DND-41 (cell line): ENCODE results near the gene KRT6B.

Experiments used
- ATAC-seq: fragments of 200-7000 bp; cut with Tn5 transposase; 3 replicates; pipeline ENCODE4 v1.9.1; 2021; ENCODE audit warnings: low read depth; ENCODE audit not compliant: insufficient read depth
- DNase-seq: peaks from one replicate; pipeline ENCODE4 v3.0.0-alpha.2; 2020
- H2AFZ ChIP-seq: 2 replicates; pipeline ENCODE4 v1.6.0; 2012; ENCODE audit warnings: low read depth, low read length
- H3K27ac ChIP-seq: 2 replicates; pipeline ENCODE4 v1.5.1; 2012; ENCODE audit warnings: low read length, inconsistent platforms
- H3K27me3 ChIP-seq: fragments of 200-600 bp; sonication (generic); 2 replicates; pipeline ENCODE4 v1.6.0; 2012; ENCODE audit warnings: low read length, mild to moderate bottlenecking, inconsistent platforms; ENCODE audit not compliant: insufficient read depth, poor library complexity
- H3K36me3 ChIP-seq: 2 replicates; pipeline ENCODE4 v1.5.1; 2012; ENCODE audit warnings: low read length, inconsistent platforms; ENCODE audit not compliant: insufficient read depth
- H3K4me1 ChIP-seq: 2 replicates; pipeline ENCODE4 v1.5.1; 2012; ENCODE audit warnings: mild to moderate bottlenecking, low read length; ENCODE audit not compliant: insufficient read depth
- H3K4me2 ChIP-seq: 2 replicates; pipeline ENCODE4 v1.6.0; 2012; ENCODE audit warnings: mild to moderate bottlenecking, moderate library complexity, low read length, inconsistent platforms; ENCODE audit not compliant: insufficient read depth
- H3K4me3 ChIP-seq, 2 experiments: fragments of 200-600 bp in 1 of 2; shearing (Covaris generic) in 1 of 2; 2 replicates each; pipeline ENCODE4 v1.5.1; 2012 to 2016; ENCODE audit warnings: inconsistent platforms in 2 of 2, low read length in 2 of 2, mild to moderate bottlenecking in 2 of 2, low read depth in 1 of 2, moderate library complexity in 1 of 2
- H3K79me2 ChIP-seq: 2 replicates; pipeline ENCODE4 v1.6.0; 2012; ENCODE audit warnings: low read length, inconsistent platforms; ENCODE audit not compliant: insufficient read depth
- H3K9ac ChIP-seq: 2 replicates; pipeline ENCODE4 v1.6.0; 2012; ENCODE audit warnings: low read depth, mild to moderate bottlenecking, inconsistent platforms, low read length, moderate library complexity
- H3K9me3 ChIP-seq: 2 replicates; pipeline ENCODE4 v1.5.1; 2012; ENCODE audit warnings: low read length, moderate library complexity, mild to moderate bottlenecking, inconsistent platforms; ENCODE audit not compliant: insufficient read depth, severe bottlenecking
- H4K20me1 ChIP-seq: 2 replicates; pipeline ENCODE4 v1.6.0; 2012; ENCODE audit warnings: low read length; ENCODE audit not compliant: insufficient read depth
- CTCF ChIP-seq: IDR thresholded peaks from 2 replicates; pipeline ENCODE4 v1.5.1; 2012; ENCODE audit warnings: borderline replicate concordance, low read length, moderate library complexity, mild to moderate bottlenecking; ENCODE audit not compliant: poor library complexity, severe bottlenecking; ENCODE audit errors: extremely low read depth
- EZH2 ChIP-seq: IDR thresholded peaks from 3 replicates; pipeline ENCODE4 v1.6.1; 2012; ENCODE audit warnings: borderline replicate concordance, low read depth, mild to moderate bottlenecking, moderate library complexity, low read length, inconsistent platforms; ENCODE audit not compliant: severe bottlenecking

The KRT6B gene

GRCh38 chr12:52396656-52397055 lies 55.3 kb downstream of the KRT6B start:
- H3K27ac ChIP-seq: no peak overlapping the region
- ATAC-seq (no peak), DNase-seq (no peak)
- no peak for TF ChIP-seq CTCF
- TF ChIP-seq EZH2: no peak
- H3K4me2 ChIP-seq: no peak overlapping the region
- H3K36me3 ChIP-seq: no peaks in the 10 kb centered on the region
- H3K9me3 ChIP-seq: no peaks in the 10 kb centered on the region
- no peak overlapping the region for H3K9ac ChIP-seq
- peaks cover 4% of the 10 kb centered on the region for H3K27me3 ChIP-seq
- H4K20me1 ChIP-seq: no peaks in the 10 kb centered on the region
- no peak overlapping the region for H3K4me3 ChIP-seq
- no peaks in the 10 kb centered on the region for H3K4me1 ChIP-seq
- H3K79me2 ChIP-seq: no peaks in the 10 kb centered on the region
- H2AFZ ChIP-seq: no peak overlapping the region
